Measurements from ENCODE around the gene ADNP.
A peak's percentile ranks its signal among the peaks of the same experiment; 100 is the strongest.

ADNP gene

DNA sequence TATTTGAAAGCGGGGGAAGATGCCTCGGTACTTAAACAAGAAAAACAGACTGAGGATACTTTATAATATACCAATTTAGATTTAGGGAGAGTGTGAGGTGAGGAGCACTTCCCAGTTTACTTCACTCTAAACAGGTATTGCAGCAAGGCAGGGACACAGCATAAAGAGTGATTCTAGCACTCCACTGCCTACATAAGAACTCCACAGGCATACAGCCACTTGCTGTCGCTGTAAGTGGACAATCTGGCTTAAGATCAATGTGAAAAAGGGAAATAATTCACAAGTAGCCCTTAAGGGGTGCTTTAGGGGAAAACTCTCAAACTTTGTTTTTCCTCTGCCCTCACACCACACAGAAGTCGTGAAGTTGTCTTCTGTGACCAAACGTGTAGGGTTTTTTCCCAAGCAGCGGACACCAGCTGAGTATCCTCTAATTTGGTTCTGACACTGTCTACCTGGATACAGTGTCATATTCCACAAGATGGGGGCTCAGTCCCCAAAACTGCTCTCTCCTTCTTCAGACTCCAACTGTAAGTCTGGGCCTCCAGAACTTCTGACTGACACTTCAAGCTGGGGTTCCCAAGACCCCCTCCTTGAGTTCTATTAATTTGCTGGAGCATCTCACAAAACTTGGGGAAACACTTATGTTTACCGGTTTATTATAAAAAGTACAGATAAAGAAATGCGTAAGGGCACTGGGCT lies 9.3 kb downstream of the ADNP start:
- Histone ChIP-seq H3K27me3 (ENCODE audit: control insufficient read depth, insufficient read depth, low read length) (no peaks in the 10 kb centered on the region), H3K4me2 (ENCODE audit: low read length) (no peak overlapping the region), H3K4me1 (peaks cover 36% of the 10 kb centered on the region), H3K9me3 (ENCODE audit: control insufficient read depth, low read length) (no peaks in the 10 kb centered on the region), H3K79me2 (peaks cover 40% of the 10 kb centered on the region), H3K4me3 (ENCODE audit: low read depth, low read length) (no peak overlapping the region), H3K9ac (no peak overlapping the region), H2AFZ (no peak overlapping the region), H3K27ac (no peak overlapping the region), H3K36me3 (ENCODE audit: control insufficient read depth, insufficient read depth, low read length) (no peaks in the 10 kb centered on the region)
- TF ChIP-seq, protein P1, sequence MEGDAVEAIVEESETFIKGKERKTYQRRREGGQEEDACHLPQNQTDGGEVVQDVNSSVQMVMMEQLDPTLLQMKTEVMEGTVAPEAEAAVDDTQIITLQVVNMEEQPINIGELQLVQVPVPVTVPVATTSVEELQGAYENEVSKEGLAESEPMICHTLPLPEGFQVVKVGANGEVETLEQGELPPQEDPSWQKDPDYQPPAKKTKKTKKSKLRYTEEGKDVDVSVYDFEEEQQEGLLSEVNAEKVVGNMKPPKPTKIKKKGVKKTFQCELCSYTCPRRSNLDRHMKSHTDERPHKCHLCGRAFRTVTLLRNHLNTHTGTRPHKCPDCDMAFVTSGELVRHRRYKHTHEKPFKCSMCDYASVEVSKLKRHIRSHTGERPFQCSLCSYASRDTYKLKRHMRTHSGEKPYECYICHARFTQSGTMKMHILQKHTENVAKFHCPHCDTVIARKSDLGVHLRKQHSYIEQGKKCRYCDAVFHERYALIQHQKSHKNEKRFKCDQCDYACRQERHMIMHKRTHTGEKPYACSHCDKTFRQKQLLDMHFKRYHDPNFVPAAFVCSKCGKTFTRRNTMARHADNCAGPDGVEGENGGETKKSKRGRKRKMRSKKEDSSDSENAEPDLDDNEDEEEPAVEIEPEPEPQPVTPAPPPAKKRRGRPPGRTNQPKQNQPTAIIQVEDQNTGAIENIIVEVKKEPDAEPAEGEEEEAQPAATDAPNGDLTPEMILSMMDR (IDR thresholded peaks at IDR 0.05) = no peak

DNA sequence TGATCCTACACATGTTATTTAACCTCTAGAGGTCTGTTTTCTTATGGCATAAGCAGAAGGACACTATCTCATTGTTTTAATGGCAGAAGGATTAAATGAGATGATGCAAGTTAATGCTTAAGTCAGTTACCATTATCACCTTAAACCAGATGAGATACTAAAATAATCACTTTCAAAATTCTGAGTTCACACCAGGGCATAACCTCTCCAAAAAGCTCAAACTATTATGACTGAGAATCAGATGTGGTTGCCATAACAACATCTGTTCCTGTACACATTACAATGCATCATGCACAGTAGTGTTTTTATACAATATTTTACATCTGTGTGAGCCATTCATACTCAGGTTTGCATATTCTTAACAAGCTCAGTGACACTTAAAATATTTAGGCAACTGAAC lies 10.2 kb downstream of the ADNP start:
- Histone ChIP-seq H3K27me3 (ENCODE audit: control insufficient read depth, insufficient read depth, low read length) (no peaks in the 10 kb centered on the region), H3K79me2 (peaks cover 39% of the 10 kb centered on the region), H3K4me2 (ENCODE audit: low read length) (peak overlapping the region; percentile 10), H3K27ac (no peak overlapping the region), H3K4me1 (peaks cover 34% of the 10 kb centered on the region), H3K36me3 (ENCODE audit: control insufficient read depth, insufficient read depth, low read length) (no peaks in the 10 kb centered on the region), H3K4me3 (ENCODE audit: low read depth, low read length) (no peak overlapping the region), H2AFZ (no peak overlapping the region), H3K9ac (no peak overlapping the region), H3K9me3 (ENCODE audit: control insufficient read depth, low read length) (no peaks in the 10 kb centered on the region)
- TF ChIP-seq, protein P1 (IDR thresholded peaks at IDR 0.05) = no peak

DNA sequence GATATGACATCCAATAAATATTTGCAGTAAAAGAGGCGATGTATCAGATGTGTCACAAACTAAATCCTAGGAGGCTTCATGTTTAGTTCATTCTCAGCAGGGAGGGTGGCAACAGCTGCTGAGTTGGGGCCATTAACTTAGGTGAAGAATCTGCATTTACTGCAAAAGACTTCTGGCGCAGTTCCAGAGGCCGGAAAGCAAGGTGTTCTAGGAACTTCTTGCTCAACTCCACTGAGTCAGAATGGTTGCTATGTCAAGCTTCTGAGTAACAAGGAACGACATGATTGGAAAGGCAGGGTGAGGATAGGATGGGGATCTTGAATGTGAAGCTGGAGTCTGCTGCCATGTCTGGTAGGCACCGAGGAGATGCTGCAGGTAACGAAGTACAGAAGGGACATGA lies 11.7 kb downstream of the ADNP start:
- Histone ChIP-seq H3K4me1 (peaks cover 31% of the 10 kb centered on the region), H3K4me3 (ENCODE audit: low read depth, low read length) (no peak overlapping the region), H3K9ac (no peak overlapping the region), H3K79me2 (peaks cover 36% of the 10 kb centered on the region), H3K4me2 (ENCODE audit: low read length) (no peak overlapping the region), H2AFZ (no peak overlapping the region), H3K27me3 (ENCODE audit: control insufficient read depth, insufficient read depth, low read length) (no peaks in the 10 kb centered on the region), H3K27ac (no peak overlapping the region), H3K36me3 (ENCODE audit: control insufficient read depth, insufficient read depth, low read length) (no peaks in the 10 kb centered on the region), H3K9me3 (ENCODE audit: control insufficient read depth, low read length) (no peaks in the 10 kb centered on the region)
- TF ChIP-seq, protein P1 (IDR thresholded peaks at IDR 0.05) = no peak

DNA sequence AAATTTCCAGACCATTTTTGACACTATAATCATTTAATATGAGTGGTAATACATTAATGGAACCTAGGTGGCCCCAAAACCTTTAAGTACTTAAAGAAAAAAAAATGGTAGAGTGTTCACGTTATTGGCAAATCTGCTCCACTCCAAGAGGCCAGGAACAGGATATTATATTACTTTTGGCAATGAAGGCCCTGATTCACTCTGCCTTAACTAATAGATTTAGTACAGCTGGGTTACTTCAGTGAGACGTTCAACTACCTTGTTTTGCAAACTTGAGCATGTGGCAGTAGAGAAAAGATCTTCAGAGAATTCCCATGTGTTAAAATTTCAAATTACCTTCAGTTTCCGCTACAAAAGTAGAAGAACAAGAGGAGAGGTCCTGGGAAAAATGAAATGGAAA lies 12.8 kb downstream of the ADNP start:
- Histone ChIP-seq H3K4me1 (peaks cover 34% of the 10 kb centered on the region), H3K36me3 (ENCODE audit: control insufficient read depth, insufficient read depth, low read length) (no peaks in the 10 kb centered on the region)
- TF ChIP-seq, protein P1 (IDR thresholded peaks at IDR 0.05) = no peak

DNA sequence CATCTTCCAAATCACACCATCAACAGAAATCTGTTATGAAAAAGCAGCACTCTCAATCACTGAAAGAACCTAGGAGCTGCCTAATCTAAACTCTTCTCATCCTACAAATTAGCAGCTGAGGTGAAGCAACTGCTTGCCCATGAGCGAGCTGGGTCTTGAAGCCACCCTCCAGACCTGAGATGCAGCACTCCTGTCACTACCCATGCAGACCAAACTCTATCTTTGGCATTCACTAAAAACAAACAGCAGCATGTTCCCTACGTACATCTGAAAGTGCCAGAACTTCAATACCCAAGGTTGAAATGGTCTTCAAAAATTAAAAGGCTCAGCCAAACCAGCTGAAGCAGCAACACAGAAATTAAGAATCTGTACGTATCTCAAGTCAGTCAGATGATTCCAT lies 14.3 kb downstream of the ADNP start:
- TF ChIP-seq, protein P1 (IDR thresholded peaks at IDR 0.05) = no peak
- Histone ChIP-seq H3K9me3 (ENCODE audit: control insufficient read depth, low read length) (no peaks in the 10 kb centered on the region), H3K27me3 (ENCODE audit: control insufficient read depth, insufficient read depth, low read length) (no peaks in the 10 kb centered on the region), H3K27ac (peak overlapping the region; percentile 22), H3K79me2 (peaks cover 37% of the 10 kb centered on the region), H2AFZ (no peak overlapping the region), H3K4me1 (peaks cover 31% of the 10 kb centered on the region), H3K36me3 (ENCODE audit: control insufficient read depth, insufficient read depth, low read length) (no peaks in the 10 kb centered on the region), H3K4me3 (ENCODE audit: low read depth, low read length) (no peak overlapping the region), H3K9ac (no peak overlapping the region), H3K4me2 (ENCODE audit: low read length) (no peak overlapping the region)

More for the DNA sequence above, 12.8 kb downstream of the ADNP start:
- Histone ChIP-seq H3K79me2 (peaks cover 41% of the 10 kb centered on the region), H3K27me3 (ENCODE audit: control insufficient read depth, insufficient read depth, low read length) (no peaks in the 10 kb centered on the region), H3K4me3 (ENCODE audit: low read depth, low read length) (no peak overlapping the region), H3K27ac (no peak overlapping the region), H2AFZ (no peak overlapping the region), H3K9me3 (ENCODE audit: control insufficient read depth, low read length) (no peaks in the 10 kb centered on the region), H3K4me2 (ENCODE audit: low read length) (no peak overlapping the region), H3K9ac (no peak overlapping the region)
